HCT116 (cell line): Measurements from ENCODE around the gene RASL10A. TPM values are rescaled to one million over a fixed set of nuclear protein-coding genes. Genes with fewer than 3 reads are reported as not detected.

Source experiments
- ATAC-seq: fragments of 200-7000 bp; cut with Tn5 transposase; 2 replicates; pipeline ENCODE4 v1.9.1; 2020; ENCODE audit warnings: mild to moderate bottlenecking, moderate library complexity
- BruUV-seq: library from RNA; stranded (reverse); fragments of 400-500 nt; replicated peaks from 2 replicates; lab custom pipeline; 2021; lab: Mats Ljungman, UMichigan
- CTCF ChIA-PET: fragments of 300-600 bp; sonication (Branson Sonifier 250); formaldehyde crosslinking; loops from one replicate; lab custom pipeline; 2021; ENCODE audit warnings: antibody characterized with exemption; lab: Charles Lee
- POLR2A ChIA-PET: fragments of 300-600, 350-600 bp; sonication (Branson Sonifier 250); formaldehyde crosslinking; loops from one replicate; lab custom pipeline; 2021; ENCODE audit warnings: antibody characterized with exemption; lab: Charles Lee
- RAD21 ChIA-PET, 2 experiments: fragments of 300-600 bp; sonication (Branson Sonifier 250); formaldehyde crosslinking; loops; one replicate each; lab custom pipeline; 2023; ENCODE audit warnings: low total read pairs in 2 of 2; ENCODE audit not compliant: uncharacterized antibody in 2 of 2, unreplicated experiment in 2 of 2, low non-redundant PET in 1 of 2; lab: Charles Lee
- DNase-seq: peaks from one replicate; pipeline ENCODE4 v3.0.0-alpha.2; 2010; ENCODE audit warnings: low read depth, low spot score
- H2AFZ ChIP-seq: fragments of 200-600 bp; shearing (Covaris generic), sonication (generic); 2 replicates; pipeline ENCODE4 v1.6.1; 2017; ENCODE audit warnings: low read depth, mixed run types, mixed read lengths, antibody characterized with exemption, low read length; ENCODE audit not compliant: poor library complexity, severe bottlenecking
- H3K27ac ChIP-seq: 2 replicates; pipeline ENCODE4 v1.5.1; 2012; ENCODE audit warnings: low read depth, low read length
- H3K27me3 ChIP-seq: fragments of 200-600 bp; sonication (generic); 2 replicates; pipeline ENCODE4 v1.6.1; 2016; ENCODE audit warnings: mixed run types, low read length, mixed read lengths; ENCODE audit not compliant: insufficient read depth
- H3K36me3 ChIP-seq, 2 experiments: fragments of 200-500 bp in 1 of 2; fragments of 200-600 bp in 1 of 2; sonication (Bioruptor generic) in 1 of 2; sonication (generic) in 1 of 2; 2 replicates each; pipeline versions ENCODE4 v1.5.1 to v1.6.1; 2014 to 2016; ENCODE audit warnings: low read length in 2 of 2, inconsistent platforms in 1 of 2, mixed read lengths in 1 of 2, mixed run types in 1 of 2; ENCODE audit not compliant: insufficient read depth in 2 of 2, control insufficient read depth in 1 of 2
- H3K4me1 ChIP-seq, 2 experiments: fragments of 200-600 bp in 1 of 2; sonication (generic) in 1 of 2; 2 replicates each; pipeline versions ENCODE4 v1.5.1 to v1.6.1; 2012 to 2017; ENCODE audit warnings: low read length in 2 of 2, inconsistent platforms in 1 of 2, mild to moderate bottlenecking in 1 of 2, mixed read lengths in 1 of 2, mixed run types in 1 of 2, moderate library complexity in 1 of 2; ENCODE audit not compliant: insufficient read depth in 2 of 2, control insufficient read depth in 1 of 2
- H3K4me2 ChIP-seq: fragments of 200-600 bp; sonication (generic); 2 replicates; pipeline ENCODE4 v1.6.1; 2017; ENCODE audit warnings: mixed run types, low read length, mixed read lengths
- H3K4me3 ChIP-seq, 2 experiments: fragments of 200-600 bp in 1 of 2; sonication (generic) in 1 of 2; replicated peaks in 1 of 2; 2 replicates each; pipeline ENCODE4 v1.5.1; 2011 to 2016; ENCODE audit warnings: low read length in 2 of 2, control low read depth in 1 of 2, low read depth in 1 of 2, mild to moderate bottlenecking in 1 of 2, mixed read lengths in 1 of 2, mixed run types in 1 of 2
- H3K79me2 ChIP-seq: fragments of 200-600 bp; sonication (generic); 2 replicates; pipeline ENCODE4 v1.6.1; 2017; ENCODE audit warnings: mild to moderate bottlenecking, mixed run types, low read length, moderate library complexity, mixed read lengths; ENCODE audit not compliant: insufficient read depth
- H3K9ac ChIP-seq: fragments of 200-600 bp; sonication (generic); 2 replicates; pipeline ENCODE4 v1.6.1; 2016; ENCODE audit warnings: low read length, mixed read lengths
- H3K9me2 ChIP-seq: fragments of 200-600 bp; sonication (generic), shearing (Covaris generic); 2 replicates; pipeline ENCODE4 v1.6.1; 2017; ENCODE audit warnings: mixed run types, mild to moderate bottlenecking, moderate library complexity; ENCODE audit not compliant: insufficient read depth
- H3K9me3 ChIP-seq, 2 experiments: fragments of 200-500 bp in 1 of 2; fragments of 200-600 bp in 1 of 2; sonication (Bioruptor generic) in 1 of 2; sonication (generic) in 1 of 2; 2 replicates each; pipeline ENCODE4 v1.6.1; 2014 to 2017; ENCODE audit warnings: low read length in 2 of 2, mixed read lengths in 2 of 2, inconsistent platforms in 1 of 2, low read depth in 1 of 2, mild to moderate bottlenecking in 1 of 2, mixed run types in 1 of 2, moderate library complexity in 1 of 2; ENCODE audit not compliant: control insufficient read depth in 1 of 2, insufficient read depth in 1 of 2
- H4K20me1 ChIP-seq: fragments of 200-600 bp; sonication (generic), shearing (Covaris generic); 2 replicates; pipeline ENCODE4 v1.6.1; 2017; ENCODE audit warnings: mixed run types, mild to moderate bottlenecking, moderate library complexity; ENCODE audit not compliant: insufficient read depth
- CBX3 ChIP-seq: IDR thresholded peaks from 2 replicates; pipeline ENCODE4 v1.6.1; 2012; ENCODE audit warnings: low read depth
- CEBPB ChIP-seq: IDR thresholded peaks from 2 replicates; pipeline ENCODE4 v1.6.1; 2012; ENCODE audit warnings: low read depth
- CTCF ChIP-seq, 3 experiments: fragments of 200-600 bp in 1 of 3; sonication (generic) in 1 of 3; IDR thresholded peaks in 2 of 3; conservative IDR thresholded peaks in 1 of 3; 2 replicates each; pipeline ENCODE4 v1.5.1; 2012 to 2017; ENCODE audit warnings: low read depth in 2 of 3, low read length in 2 of 3, antibody characterized with exemption in 1 of 3, borderline replicate concordance in 1 of 3, control low read depth in 1 of 3, mild to moderate bottlenecking in 1 of 3, mixed read lengths in 1 of 3, mixed run types in 1 of 3, moderate library complexity in 1 of 3; ENCODE audit not compliant: insufficient read depth in 1 of 3
- RAD21 ChIP-seq: IDR thresholded peaks from 2 replicates; pipeline ENCODE4 v1.6.1; 2012; ENCODE audit warnings: low read depth, mild to moderate bottlenecking
- SIN3A ChIP-seq: IDR thresholded peaks from 2 replicates; pipeline ENCODE4 v1.6.1; 2012; ENCODE audit warnings: low read depth
- SP1 ChIP-seq: IDR thresholded peaks from 2 replicates; pipeline ENCODE4 v1.6.1; 2012; ENCODE audit warnings: low read depth
- TCF7L2 ChIP-seq: IDR thresholded peaks from 2 replicates; pipeline ENCODE4 v1.7.0; 2011; ENCODE audit warnings: borderline replicate concordance, inconsistent platforms; ENCODE audit not compliant: insufficient read depth, insufficient read length; ENCODE audit errors: extremely low read depth
- ZFX ChIP-seq: fragments of 450-650 bp; IDR thresholded peaks from 2 replicates; pipeline ENCODE4 v1.6.1; 2017
- ZNF274 ChIP-seq: fragments of 200-500 bp; sonication (Bioruptor generic); IDR thresholded peaks from 2 replicates; pipeline ENCODE4 v1.6.1; 2014; ENCODE audit warnings: mild to moderate bottlenecking, low read depth, low read length, inconsistent platforms
- intact Hi-C: fragments of 100-400 bp; cut with micrococcal nuclease; formaldehyde crosslinking; loops from 2 replicates; pipeline ENCODE4 v1.10.0; 2022
- total RNA-seq: library from RNA; stranded (reverse); gene quantifications from one replicate; pipeline ENCODE4 v1.2.1, GENCODE V29; 2021; ENCODE audit not compliant: unreplicated experiment

The RASL10A gene
- total RNA-seq, 1 experiment from 2014 or later, result 0.96 TPM

- POLR2A ChIA-PET, result no interaction called here
- Histone ChIP-seq H3K36me3 (peaks cover 77 to 92% of the 10 kb centered on the region in 2 experiments), H2AFZ (no peak overlapping the region), H3K9me3 (no peaks in the 10 kb centered on the region), H3K27ac (no peak overlapping the region), H3K4me2 (no peak overlapping the region), H3K9ac (no peak overlapping the region), H3K79me2 (peaks cover 92% of the 10 kb centered on the region), H3K4me1 (peaks cover 0 to 3% of the 10 kb centered on the region in 2 experiments; a peak in 1 of 4 replicates), H3K4me3 (no peak overlapping the region), H3K27me3 (no peaks in the 10 kb centered on the region), H3K9me2 (no peaks in the 10 kb centered on the region), H4K20me1 (peaks cover 46% of the 10 kb centered on the region; the same call in 1 of the 2 replicates)
- RAD21 ChIA-PET, result no interaction called here
- intact Hi-C loops, result no loop called here
- DNase-seq (no peak), ATAC-seq (peak; percentile 68; the same call in 1 of the 2 replicates)
- TF ChIP-seq CEBPB, result no peak
- no peak for TF ChIP-seq ZNF274
- TF ChIP-seq CTCF (IDR thresholded peaks at IDR 0.05 in 2 of 3, conservative IDR thresholded peaks at IDR 0.05 in 1 of 3; ENCODE audit: borderline replicate concordance in 1 of 3, insufficient read depth in 1 of 3, low read depth in 2 of 3, low read length in 2 of 3), result peak in 1 of 3 experiments; percentile 12; a peak in 1 of 6 replicates
- TF ChIP-seq CBX3, result no peak
- BruUV-seq, result no TSS peak
- CTCF ChIA-PET, result no interaction called here
These were observed 24.3 kb downstream of the RASL10A start for GRCh38 chr22:29291215-29291614.

- ChIA-PET POLR2A (no interaction called here), CTCF (no interaction called here)
- intact Hi-C loops, result no loop called here
- Histone ChIP-seq H3K4me2 (no peak overlapping the region), H2AFZ (no peak overlapping the region), H3K9me2 (no peaks in the 10 kb centered on the region), H3K36me3 (peaks cover 70 to 89% of the 10 kb centered on the region in 2 experiments)
- DNase-seq, result no peak
- TF ChIP-seq SP1, result no peak
- no peak for TF ChIP-seq ZFX
- no peak for TF ChIP-seq SIN3A
- TF ChIP-seq TCF7L2, result no peak
- no peak for TF ChIP-seq RAD21
- no peak for TF ChIP-seq CTCF (IDR thresholded peaks at IDR 0.05 in 2 of 3, conservative IDR thresholded peaks at IDR 0.05 in 1 of 3; ENCODE audit: borderline replicate concordance in 1 of 3, insufficient read depth in 1 of 3, low read depth in 2 of 3, low read length in 2 of 3)
- TF ChIP-seq, all 23 proteins: peak for 0
- BruUV-seq, result no TSS peak
- no peak for ATAC-seq
- H3K79me2 ChIP-seq, result peaks cover 92% of the 10 kb centered on the region
- H3K9me3 ChIP-seq, result no peaks in the 10 kb centered on the region
- peaks cover 45% of the 10 kb centered on the region; the same call in 1 of the 2 replicates for H4K20me1 ChIP-seq
- no peak overlapping the region for H3K4me3 ChIP-seq
- no peaks in the 10 kb centered on the region for H3K27me3 ChIP-seq
- RAD21 ChIA-PET, result no interaction called here
- H3K27ac ChIP-seq, result no peak overlapping the region
- no peak overlapping the region for H3K9ac ChIP-seq
- H3K4me1 ChIP-seq, result peaks cover 0 to 3% of the 10 kb centered on the region in 2 experiments; a peak in 1 of 4 replicates
These were observed 25.4 kb downstream of the RASL10A start for GRCh38 chr22:29290061-29290460.
